GM18499 (cell line): ENCODE measurements around the gene FBN3.

ENCODE experiments used
- ATAC-seq: cut with Tn5 transposase; IDR thresholded peaks from one replicate; pipeline ENCODE4 v1.9.1; 2021; ENCODE audit warnings: moderate number of reproducible peaks; ENCODE audit not compliant: insufficient read depth, unreplicated experiment

Gene FBN3

DNA sequence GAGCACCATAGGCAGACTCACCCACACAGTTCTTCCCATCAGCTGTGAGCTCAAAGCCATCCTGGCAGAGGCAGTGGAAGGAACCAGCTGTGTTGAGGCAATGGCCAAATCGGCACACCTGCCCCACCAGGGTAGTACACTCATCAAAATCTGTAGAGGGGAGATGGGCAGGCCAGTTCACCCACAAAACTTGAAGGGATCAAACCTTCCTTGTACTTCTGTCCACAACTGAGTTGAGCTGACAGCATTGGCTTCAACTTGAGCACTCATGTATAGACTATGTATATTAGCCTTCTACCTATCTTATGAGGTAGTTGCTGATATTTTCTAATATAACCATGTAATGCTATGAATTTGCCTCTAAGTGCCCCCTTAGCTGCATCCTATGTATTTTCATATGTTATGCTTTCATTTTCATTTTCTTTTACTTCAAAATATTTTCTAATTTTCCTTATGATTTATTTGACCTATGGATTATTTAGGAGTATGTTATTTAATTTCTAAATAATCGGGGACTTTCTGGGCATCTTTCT, 54.0 kb downstream of the FBN3 start:
- no peak for ATAC-seq

DNA sequence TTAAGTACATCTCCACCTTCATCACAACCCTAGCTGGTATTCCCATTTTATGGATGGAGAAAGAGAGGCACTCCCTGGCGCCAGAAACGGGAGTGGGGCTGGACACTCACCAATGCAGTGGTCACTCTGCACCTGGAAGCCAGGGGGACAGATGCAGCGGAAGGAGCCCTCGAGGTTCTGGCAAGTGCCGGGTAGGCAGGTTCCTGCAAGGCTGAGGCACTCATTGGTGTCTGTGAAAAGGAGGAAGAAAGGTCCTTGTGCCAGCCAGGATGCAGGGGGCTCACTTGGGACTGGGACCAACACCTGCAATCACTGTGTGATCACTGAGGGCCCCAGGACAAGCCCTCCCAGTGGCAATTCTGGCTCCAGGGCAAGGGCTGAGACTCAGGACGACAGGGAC, 55.1 kb downstream of the FBN3 start:
- ATAC-seq: no peak

DNA sequence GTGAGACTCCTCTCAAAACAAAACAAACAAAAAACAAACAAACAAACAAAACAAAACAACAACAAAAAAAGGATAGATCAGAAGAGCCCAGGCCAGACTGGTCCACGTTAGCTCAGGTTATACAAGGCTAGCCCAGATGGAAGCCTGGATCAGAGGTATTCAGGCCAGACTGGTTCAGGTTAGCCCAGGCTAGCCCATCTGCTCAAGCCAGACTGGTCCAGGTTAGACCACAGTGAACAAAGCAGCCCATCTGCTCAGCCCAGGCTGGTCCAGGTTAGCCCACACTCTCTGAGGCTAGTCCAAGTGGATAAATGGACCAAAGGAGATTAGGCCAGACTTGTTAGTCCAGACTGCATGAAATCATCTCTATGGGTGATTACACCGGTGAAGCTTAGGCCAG, 55.7 kb downstream of the FBN3 start:
- no peak for ATAC-seq

DNA sequence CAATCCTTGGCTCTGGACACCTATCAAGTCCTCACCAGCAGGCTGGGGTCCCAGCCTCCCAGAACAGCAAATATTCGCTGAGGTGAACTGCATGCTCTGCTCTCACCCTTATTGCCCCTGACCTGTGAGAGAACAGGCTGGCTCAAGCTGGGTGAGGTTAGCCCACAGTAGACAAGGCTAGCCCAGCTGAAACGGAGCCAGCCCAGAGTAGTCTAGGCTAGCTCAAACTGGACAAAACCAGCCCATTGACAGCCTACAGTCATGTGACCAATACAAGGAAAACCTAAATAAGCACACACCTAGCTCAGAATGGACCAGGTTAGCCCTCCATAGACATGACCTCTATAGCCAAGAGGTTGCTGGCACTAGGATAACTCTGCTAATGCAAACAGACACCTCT, 58.4 kb downstream of the FBN3 start:
- no peak for ATAC-seq

DNA sequence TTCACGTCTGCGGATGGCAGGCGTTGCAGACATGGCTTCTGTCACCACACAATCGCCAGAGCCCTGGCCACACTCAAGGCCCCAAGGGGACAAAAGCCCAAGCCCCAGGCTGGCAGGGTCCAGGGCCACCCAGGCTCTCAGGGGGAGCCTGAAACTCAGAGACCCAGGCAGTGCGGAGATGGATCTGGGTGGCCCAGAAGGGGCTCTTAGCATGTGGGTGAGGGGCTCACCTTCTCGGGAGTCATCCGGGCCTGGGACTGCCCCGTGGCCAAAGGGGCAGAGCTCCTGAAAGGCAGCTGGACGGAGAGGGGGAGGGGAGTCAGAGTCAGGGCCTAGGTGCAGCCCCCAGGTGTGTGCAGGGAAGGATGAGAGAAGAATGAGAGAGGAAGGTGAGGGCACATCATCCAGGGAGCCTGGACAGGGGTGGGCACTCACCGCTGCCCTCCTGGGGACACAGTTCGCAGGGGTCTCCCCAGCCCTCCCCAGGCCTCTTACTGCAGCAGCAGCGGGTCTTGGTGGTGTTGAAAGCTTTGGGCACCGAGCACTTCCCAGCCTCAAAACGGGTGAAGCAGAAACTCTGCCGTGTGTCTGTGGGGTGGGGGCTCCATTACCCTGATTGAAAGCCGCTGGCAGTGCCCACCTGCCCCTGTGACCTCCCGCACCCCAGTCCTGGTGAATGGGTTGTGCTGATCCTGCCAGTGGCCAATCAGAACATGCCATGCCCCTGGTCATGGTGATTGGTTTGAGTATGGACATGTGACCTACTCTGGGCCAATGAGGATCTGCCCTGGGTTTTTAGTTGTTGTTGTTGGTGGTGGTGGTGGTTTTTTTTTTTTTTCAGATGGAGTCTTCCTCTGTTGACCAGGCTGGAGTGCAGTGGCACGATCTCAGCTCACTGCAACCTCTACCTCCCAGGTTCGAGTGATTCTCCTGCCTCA, 59.5 kb downstream of the FBN3 start:
- ATAC-seq: no peak

DNA sequence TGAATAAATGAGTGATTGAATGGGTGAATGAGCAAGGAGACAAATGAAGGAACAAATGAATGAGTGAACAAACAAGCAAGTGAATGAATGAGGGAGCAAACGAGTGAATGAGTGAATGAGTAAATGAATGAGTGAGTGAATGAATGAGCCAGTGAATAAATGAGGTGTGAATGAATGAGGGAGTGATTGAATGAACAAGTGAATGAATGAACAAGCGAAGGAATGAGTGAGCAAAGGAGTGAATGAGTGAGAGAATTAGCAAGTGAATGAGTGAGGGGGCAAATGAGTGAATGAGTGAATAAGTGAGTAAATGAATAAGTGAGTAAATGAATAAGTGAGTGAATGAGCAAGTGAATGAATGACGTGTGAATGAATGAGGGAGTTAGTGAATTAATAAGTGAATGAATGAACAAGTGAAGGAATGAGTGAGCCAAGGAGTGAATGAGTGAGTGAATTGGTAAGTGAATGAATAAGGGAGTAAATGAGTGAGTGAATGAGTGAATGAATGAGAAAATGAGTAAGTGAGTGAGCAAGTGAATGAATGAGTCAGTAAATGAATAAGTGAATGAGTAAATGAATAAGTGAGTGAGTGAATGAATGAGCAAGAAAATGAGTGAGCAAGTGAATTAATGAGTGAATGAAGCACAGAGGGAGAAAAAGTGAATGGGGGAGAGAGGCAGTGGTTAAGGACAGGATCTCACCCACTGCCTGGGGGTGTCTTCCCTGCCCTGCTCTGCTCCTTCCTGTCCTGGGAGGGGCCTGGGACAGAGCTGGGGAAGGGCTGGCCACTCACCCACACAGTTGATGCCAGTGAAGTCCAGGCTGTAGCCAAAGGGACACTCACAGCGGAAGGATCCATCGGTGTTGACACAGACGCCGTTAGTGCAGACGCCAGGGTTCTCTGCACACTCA, 60.4 kb downstream of the FBN3 start:
- no peak for ATAC-seq

DNA sequence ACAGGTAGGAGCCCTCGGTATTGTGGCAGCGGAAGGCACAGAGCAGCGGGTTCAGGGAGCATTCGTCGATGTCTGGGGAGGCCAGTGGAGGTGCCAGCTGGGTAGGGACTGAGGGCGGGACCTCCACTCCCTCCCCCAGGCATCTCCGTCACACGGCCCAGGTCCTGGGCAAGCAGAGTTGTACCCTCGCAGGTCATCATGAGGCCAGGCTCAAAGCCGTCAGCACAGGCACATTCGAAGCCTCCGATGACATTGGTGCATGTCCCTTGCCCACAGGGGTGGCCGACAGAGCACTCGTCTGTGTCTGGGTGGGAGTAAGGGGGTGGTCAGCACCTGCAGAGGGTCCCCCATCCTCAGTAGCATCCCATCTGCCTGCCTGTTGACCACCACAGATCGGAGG, 61.5 kb downstream of the FBN3 start:
- ATAC-seq: no peak

DNA sequence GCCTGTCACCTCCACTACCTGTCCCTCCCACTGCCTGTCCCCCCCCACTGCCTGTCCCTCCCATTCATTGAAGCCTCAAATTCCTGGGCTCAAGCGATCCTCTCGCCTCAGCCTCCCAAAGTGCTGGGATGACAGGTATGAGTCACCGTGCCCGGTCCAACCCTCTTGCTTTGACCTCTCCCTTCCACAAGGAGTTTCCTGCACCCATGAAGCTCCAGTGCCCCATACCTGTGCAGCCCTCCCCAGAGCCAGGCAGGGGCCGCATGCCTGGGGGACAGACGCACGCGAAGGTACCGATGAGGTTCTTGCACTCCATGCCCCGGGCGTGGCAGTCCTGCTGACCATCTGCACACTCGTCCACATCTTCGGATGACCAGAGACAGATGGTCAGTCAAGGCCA, 62.5 kb downstream of the FBN3 start:
- ATAC-seq: no peak

DNA sequence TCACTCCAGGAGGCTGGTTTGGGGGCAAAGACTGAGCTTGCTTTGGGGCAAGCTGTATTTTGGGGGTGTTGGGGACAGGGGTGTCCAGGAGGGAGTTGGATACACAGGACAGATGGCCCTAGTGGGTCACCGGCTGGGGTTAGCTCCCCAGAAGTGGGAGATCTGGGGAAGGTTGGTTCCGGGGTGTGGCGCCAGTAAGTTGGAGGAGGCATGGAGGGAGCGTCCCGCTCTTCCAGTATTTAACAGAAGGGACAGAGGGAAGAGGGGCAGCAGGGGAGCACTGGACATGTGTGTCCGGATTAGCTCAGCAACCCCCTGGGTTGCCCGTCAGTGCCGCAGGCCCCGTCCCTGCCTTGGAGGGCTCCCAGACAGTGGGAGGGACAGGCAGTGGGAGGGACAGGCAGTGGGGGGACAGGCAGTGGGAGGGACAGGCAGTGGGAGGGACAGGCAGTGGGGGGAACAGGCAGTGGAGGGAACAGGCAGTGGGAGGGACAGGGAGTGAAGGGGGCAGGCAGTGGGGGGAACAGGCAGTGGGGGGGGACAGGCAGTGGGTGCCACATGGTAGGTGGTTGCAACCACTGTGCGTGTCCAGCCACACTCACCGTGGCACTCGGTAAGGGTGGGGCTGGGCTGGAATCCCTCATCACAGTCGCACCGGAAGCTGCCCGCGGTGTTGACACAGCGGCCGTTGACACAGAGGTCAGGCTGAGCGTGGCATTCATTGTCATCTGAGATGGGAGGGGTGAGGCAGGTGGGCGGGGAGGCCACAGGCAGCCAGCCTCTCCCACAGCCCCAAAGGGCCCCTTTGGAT, 63.6 kb downstream of the FBN3 start:
- ATAC-seq: no peak

DNA sequence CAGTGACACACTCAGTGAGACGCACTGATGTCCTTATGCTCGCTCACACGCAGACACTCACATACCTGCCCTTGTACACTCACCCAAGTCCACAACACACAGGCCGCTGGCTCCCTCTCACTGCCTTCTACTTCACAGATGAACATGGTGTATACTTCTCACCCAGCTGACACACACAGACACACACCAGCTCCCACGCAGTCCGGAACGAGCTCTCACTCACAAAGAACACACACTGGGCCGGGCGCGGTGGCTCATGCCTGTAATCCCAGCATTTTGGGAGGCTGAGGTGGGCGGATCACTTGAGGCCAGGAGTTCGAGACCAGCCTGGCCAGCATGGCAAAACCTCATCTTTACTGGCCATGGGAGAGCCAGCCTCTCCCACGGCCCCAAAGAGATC, 65.2 kb downstream of the FBN3 start:
- ATAC-seq: no peak

DNA sequence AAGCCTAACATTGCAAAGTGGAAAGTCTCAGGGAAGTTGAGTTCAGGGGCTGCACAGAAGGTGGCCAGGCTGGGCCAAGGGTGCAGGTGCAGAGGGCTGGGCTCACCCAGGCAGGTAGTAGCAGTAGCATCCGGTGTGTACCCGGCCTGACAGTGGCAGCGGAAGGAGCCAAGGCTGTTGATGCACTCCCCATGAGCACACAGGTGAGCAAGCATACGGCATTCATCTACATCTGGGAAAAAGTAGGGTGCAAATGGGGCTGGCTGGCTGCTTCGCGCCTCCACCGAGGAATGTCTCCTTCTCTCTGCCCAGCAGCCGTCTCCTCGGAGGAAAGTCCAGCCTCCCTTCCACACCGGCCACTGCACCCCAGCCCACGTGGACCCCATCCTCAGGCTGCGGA, 66.3 kb downstream of the FBN3 start:
- ATAC-seq: no peak

DNA sequence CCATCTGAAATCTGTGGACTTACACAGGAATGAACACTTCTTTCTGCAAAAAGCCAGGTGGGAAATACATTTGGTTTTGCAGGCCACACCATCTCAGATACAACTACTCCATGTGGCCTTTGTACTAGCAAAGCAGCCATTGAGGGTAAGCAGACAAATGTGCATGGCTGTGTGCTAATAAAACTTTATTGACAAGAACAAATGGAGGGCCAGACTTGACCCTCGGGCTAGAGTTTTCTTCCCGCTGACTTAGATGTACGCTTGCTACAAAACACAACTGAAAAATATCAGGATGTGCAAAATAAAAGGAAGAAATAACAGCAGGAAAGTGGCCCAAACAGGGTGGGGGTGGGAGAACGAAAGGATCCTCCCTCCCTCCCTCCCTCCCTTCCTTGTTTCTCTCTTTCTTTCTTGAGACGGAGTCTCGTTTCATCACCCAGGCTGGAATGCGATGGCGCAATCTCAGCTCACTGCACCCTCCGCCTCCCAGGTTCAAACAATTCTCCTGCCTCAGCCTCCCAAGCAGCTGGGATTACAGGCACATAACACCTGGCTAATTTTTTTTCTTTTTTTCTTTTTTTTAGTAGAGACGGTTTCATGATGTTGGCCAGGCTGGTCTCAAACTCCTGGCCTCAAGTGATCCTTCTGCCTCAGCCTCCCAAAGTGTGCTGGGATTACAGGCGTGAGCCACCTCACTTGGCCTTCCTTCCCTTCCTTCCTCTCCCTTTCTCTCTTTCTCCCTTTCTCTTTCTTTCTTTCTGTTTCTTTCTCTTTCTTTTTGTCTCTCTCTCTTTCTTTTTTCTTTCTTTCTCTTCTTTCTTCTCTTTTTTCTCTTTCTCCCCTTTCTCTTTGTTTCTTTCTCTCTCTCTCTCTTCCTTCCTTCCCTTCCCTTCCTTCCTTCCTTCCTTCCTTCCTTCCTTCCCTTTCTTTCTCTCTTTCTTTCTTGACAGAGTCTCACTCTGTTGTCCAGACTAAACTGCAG, 67.5 kb downstream of the FBN3 start:
- no peak for ATAC-seq

DNA sequence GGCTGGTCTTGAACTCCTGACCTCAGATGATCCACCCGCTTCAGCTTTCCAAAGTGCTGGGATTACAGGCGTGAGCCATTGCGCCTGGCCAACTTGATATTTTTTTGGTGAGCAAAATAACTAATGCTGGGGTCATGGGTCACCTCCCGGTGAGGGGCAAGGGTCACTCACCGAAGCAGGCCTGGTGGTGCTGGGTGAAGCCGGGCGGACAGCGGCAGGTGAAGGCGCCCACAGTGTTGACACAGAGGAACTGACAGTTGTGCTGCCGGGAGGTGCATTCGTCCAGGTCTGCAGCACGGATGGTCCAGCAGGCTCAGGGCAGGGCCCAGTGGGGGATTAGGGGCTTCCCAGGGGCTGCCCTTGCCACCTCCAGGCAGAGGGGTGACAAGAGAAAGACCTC, 68.6 kb downstream of the FBN3 start:
- no peak for ATAC-seq

DNA sequence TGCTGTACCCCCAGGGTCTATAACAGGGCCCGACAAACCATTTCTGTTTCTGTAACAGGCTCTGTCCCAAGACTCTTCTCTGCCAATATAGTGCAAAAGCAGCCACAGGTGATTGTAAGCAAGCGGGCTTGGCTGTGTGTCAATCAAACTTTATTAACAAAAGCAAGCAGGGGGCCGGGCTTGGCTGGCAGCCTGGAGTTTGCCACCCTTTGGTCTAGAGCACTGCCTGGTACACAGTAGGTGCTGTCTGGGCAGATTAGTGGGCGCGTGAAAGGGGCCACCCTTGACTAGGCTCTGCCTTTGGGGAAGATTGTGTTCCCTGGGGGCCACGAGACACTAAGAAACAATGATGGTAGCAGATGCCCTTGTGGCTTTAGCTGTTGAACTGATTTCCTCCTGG, 69.4 kb downstream of the FBN3 start:
- ATAC-seq: no peak

DNA sequence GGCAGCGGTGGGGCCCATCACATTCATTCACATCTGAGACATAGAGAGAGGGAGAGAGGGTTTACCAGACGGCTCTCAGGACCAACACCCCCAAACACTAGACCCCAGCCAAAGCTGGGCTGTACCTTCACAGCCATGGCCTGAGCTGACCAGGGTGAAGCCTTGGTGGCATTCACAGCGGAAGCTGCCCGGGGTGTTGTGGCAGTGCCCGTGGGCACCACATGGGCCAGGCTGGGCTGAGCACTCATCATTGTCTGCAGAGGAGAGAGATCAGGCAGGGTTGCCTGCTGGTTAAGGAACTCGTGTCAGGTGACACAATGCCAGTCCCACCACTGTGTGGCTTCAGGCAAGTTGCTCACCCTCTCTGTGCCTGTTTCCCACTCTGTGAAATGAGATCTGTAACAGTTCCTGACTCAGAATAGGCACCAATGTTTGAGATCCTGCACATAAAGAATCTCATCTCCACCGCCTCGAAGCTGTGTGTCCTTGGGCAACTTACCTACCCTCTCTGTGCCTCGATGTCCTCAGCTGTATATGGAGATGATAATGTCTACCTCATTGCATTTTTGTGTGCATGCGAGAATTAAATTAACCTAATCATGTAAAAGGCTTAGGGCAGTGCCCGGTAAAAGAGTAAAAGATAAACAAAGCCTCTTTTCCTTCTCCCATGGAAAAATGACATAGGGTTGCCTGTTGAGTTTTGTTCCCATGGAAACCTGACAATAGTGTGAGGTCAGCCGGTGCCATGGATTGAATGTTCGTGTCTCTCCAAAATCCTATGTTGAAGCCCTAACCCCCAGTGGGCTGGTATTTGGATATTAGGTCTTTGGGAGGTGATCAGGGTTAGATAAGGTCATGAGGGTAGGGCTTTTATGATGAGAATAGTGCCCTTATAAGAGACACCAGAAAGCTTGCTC, 74.0 kb downstream of the FBN3 start:
- no peak for ATAC-seq

DNA sequence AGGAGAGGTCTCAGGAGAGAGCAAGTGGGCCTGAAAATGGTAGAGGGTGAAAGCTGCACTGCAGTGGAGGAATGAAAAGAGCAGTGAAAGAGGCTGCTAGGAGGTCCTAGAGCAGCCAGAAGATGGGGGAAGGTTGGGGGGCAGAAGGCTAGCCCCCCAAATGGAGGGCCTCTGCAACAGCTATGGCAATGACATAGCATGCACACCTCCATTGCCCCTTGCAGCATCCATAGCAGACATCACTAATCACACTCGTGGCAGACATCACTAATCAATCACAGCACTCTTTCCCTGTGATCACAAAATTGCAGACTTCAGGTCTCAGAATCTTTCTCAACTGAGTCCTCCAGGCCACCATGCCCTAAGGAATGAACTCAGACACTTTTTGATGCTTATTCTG, 74.9 kb downstream of the FBN3 start:
- ATAC-seq: no peak

DNA sequence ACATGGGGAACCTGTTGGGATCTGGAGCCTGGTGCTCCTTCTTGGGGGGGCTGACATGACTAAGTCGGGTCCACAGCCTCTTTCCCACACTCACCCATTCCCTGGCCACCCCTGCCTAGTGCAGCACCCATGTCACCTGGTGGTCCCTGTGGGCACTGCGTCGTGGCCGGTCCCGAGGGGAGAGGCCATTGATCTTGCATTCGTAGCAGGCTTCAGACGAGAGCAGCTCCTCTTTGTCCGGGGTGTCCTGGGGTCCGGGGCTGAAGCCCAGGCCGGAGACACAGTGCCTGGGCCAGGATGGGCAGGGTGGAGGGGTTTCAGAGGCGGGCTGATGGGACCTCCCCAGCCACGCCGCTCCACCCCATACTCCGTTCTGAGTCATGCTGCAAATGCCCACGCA, 77.5 kb downstream of the FBN3 start:
- no peak for ATAC-seq
